ENCODE data around the gene DOK7.
"Not testable (repeated sequence)": the region's sequence is repeated elsewhere in the genome, so short reads cannot be mapped to it uniquely, and the experiment has no call there.

Gene DOK7

GRCh38 chr4:3511601-3512000 is 48.5 kb downstream of the DOK7 start:
- not testable (repeated sequence) for DNase-seq

DNA sequence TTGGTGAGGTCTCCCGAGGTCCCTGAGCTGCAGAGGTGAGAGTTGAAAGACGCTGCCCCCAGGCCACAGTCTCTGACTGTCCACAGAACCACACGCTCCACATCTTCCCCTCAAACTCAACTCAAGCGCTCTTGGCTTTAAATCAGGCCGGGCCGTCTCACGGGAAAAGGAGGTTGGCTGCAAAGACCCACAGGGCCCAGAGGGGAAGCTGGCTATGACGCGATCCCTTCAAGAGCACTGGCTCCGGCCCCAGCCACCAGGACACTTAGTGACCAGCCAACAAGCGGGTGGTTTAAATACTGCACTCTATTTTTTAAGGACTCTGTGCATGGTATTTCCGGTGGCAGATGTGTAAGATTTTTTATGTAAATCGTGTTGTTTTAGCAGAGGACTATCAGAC is 49.2 kb downstream of the DOK7 start:
- DNase-seq: no peak

DNA sequence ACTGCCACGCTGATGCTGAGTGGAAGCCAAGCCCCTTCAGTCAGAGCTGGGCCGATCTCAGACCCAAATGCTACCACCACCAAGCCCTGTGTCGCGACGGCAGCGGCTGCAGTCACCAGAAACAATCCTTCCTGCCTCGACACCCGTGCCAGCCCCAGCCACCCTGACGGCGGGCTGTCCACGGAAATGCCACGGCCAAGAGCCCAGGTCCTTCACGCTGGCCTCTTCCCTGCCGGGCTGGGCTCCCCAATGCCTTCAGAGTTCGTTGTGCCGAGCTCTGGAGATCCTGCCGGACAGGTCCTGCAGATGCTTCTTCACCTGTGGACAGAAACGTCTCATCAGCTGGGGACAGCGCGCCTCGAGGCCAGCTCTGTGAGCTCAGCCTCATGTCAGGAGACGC is 49.6 kb downstream of the DOK7 start:
- DNase-seq: no peak

DNA sequence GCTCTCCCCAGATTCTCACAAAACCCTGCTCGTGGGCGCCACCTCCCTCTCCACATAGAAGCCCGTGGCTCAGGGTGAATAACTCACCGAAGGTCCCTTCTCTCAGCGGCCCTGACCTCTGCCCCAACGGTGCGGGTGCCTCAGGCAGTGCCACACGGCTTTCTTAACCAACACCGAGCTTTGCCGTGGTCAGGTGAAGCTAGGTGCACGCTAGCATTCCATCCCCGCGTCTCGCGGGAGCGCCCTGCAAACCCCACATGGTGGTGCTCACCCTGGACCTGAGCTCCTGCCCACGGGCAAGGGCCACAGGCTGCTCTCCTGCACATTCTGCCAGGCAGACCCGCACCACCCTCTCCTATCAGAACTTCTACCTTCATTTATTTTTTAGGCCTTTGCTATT is 50.7 kb downstream of the DOK7 start:
- no peak for DNase-seq

DNA sequence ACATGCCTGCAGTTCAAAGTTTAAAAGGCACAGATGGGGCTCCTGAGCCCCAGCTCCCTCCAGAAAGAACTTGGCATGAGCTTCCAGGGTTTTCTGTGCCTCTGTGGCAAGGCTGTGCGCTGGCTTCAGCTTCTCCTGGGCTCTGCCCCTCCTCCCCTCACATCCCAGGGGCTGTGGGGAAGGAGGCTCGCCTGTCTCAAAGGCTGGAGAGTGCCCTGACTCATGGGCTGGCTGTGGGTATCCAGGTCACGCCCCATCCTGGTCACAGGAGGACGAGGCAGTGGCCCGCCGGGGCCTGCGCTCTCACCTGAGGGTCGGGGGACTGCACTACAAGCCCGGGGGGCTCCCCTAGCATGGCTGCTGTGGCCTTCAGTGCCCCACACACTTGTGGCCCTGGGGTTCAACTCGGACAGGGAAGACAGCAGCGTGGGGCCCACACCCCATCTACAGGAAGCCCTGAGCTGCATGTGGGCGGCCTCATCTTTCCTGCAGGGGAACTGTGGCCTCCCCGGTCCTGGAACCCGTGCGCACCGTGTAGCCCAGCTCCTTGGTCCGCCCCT is 51.2 kb downstream of the DOK7 start:
- no peak for DNase-seq

- no peak for DNase-seq
Measured at GRCh38 chr4:3514806-3515501, 51.8 kb downstream of the DOK7 start.

DNA sequence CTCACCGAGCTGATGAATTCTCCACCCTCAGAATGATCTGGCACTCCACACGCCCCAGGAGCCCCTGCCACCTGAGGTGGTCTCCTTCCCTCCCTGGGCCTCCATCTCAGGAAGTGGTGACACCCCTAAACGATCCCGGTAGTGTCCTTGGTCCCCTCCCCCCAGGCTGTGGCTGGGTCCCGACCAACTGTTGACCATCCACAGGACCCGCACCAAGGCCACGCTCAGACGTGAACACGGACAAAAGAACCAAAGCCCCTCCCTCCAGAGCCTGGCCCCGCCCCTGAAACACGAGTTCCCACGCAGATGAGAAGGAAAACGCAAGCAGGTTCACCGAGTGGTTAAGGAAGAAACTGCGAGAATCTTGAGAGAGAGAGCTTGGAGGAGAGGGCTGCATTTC is 52.5 kb downstream of the DOK7 start:
- no peak for DNase-seq

GRCh38 chr4:3516061-3516835 is 53.1 kb downstream of the DOK7 start:
- DNase-seq: no peak

- DNase-seq: no peak
Measured at GRCh38 chr4:3516836-3517730, 54.0 kb downstream of the DOK7 start.

GRCh38 chr4:3517731-3518510 is 54.8 kb downstream of the DOK7 start:
- no peak for DNase-seq

- DNase-seq: no peak
Measured at GRCh38 chr4:3518511-3518880, 55.4 kb downstream of the DOK7 start.

DNA sequence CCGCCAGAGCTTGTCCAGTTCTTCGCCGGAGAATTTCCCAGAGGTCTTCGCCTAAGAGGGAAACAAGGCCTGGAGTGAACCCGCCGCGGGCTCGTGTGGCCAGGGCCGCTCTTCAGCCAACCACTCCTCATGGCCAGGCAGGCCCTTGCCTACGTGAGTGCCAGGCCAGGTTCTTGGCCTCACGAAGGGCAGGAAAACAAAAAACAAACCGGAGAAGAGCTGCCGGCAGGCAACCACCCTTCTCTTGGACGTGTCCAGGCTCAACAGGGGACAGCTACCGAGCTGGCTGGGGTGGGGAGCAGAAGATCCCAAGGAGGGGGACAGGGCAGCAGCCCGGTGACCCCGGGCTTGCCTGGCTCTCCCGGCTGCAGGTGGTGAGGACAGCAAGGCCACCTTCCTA is 55.8 kb downstream of the DOK7 start:
- no peak for DNase-seq

- no peak for DNase-seq
Measured at GRCh38 chr4:3519468-3520264, 56.6 kb downstream of the DOK7 start.

DNA sequence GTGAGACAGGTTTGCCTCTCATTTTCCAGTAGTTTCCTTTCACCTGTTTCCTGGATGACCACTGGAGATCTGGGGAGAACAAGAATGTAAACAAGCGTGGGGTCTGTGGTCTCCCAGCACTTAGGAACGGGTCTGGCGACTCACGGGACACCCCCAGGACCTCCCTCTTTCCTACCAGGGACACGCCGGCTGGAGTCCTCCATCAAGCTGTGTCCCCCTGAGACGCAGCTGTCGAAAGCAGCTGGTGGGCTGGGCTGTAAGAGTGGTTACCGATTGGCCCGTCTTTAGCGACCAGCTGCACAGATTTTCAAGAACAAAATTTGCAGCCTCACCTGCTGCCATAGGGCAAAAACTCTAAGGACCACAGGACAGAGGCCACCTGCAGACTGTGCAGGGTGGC is 57.2 kb downstream of the DOK7 start:
- DNase-seq: no peak

DNA sequence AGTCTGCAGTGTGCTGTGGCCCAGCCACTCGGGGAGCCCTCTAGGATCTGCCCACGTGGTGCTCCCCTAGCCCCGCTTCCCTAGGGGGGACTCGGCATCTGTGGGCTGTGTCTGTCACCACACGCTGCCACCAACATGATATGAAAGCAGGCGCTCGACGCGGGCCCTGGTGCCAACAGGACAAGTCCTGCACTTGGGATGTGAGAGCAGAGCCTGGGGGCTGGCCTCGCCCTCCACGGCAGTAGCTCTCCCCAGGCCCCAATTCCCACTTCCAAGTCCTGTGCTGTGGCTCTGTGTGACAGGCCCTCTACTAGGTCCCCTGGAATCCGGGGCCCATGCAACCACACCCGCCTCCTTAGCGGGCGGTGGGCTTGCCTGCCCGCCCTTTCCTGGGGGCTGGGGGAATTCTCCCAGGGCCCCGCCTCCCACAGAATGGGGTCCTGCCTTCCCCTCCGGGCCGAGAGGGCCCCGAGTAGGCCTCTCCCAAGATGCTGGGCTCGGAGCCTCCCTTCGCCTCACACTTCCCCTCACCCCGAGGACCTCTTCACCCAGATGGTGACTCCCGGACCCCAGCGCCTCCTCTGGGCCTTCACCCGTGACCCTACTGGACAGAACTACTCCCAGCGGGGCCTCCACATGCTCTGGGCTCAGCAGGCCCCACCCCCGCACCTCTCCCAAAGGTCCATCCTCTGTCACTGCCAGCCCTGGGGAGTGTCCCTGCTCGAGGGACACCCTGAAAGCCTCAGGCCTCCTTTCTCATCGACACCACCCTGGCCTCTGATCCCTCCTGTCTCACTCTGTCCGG is 57.9 kb downstream of the DOK7 start:
- no peak for DNase-seq

DNA sequence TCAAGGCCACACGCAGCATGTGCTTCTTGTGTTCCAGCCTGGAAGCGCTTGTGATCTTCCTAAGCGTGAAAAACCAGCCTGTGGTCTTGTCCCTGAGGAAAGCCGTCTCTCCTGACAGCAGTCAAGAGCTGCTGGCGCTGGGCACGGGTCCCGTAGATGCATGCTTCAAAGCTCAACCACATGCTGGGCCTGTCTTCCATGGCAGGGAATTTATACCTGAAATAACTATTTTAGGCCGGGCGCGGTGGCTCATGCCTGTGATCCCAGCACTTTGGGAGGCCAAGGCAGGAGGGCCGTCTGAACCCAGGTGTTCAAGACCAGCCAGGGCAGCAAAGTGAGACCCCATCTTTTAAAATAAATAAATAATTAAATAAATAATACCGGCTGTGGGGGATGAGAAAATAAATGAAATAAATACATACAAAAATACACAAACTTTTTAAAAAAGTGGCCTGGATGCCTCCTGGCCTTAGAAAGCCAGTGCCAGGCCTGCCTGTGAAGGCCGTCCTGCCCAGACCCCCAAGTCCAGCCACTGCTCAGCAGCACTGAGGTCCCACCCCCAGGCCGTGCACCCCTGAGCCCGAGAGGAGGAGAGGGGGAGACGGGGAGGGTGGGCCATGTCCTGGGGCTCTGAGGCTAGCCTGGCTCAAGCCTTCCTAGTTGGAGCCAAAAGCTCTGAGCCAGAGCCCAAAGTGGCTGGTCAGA is 58.7 kb downstream of the DOK7 start:
- DNase-seq: no peak

- DNase-seq: no peak
Measured at GRCh38 chr4:3522326-3522640, 59.2 kb downstream of the DOK7 start.

- no peak for DNase-seq
Measured at GRCh38 chr4:3522651-3523050, 59.5 kb downstream of the DOK7 start.

DNA sequence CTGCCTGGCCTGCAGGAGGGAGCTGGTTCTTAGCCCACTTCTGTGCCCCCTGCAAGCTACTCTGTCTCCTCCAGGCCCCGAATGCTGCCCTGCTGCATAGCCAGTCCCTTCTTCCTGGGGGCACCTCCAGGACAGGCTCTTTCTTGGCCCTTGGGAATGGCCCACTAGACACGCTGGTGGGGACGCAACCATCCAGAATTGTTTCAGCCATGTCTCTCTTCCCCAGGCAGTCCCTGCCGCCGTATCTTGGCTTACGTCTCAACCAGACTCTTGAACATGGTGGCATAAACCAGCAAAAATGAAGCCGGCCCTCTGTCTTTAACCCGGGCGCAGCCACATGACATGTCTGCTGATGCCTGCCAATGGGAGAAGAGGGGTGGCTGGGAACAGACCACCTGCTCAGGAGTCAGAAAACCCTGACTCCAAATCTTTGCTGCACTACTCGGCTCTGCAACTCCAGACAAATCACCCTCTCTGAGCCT is 60.1 kb downstream of the DOK7 start:
- DNase-seq: no peak

- DNase-seq: no peak
Measured at GRCh38 chr4:3523628-3524221, 60.6 kb downstream of the DOK7 start.
